H1 (cell line): Measurements from ENCODE around the gene GRIA4. TPM values are rescaled to one million over a fixed set of nuclear protein-coding genes. Genes with fewer than 3 reads are reported as not detected.

Experiments used
- CTCF ChIA-PET: fragments of 300-600 bp; sonication (Branson Sonifier 250); formaldehyde crosslinking; loops from one replicate; lab custom pipeline; 2021; ENCODE audit not compliant: partially characterized antibody; lab: Charles Lee
- POLR2A ChIA-PET: fragments of 300-600 bp; sonication (Branson Sonifier 250); formaldehyde crosslinking; loops from one replicate; lab custom pipeline; 2021; ENCODE audit warnings: inconsistent platforms; ENCODE audit not compliant: partially characterized antibody; lab: Charles Lee
- DNase-seq, 2 experiments: peaks; one replicate each; pipeline versions ENCODE4 v3.0.0 to v3.0.0-alpha.2; 2010 to 2022; ENCODE audit warnings: low spot score in 2 of 2, low read depth in 1 of 2, mixed read lengths in 1 of 2
- FAIRE-seq: peaks from 2 replicates; lab custom pipeline; 2011; peaks lifted over from hg19 to GRCh38; lab: Jason Lieb, UNC
- H2AFZ ChIP-seq: 2 replicates; pipeline ENCODE4 v1.8.1; 2012; ENCODE audit warnings: low read length, inconsistent platforms
- H2AK5ac ChIP-seq: 2 replicates; pipeline ENCODE4 v1.6.1; 2013; ENCODE audit warnings: low read depth, low read length
- H2BK120ac ChIP-seq: replicated peaks from 2 replicates; pipeline ENCODE3; 2013; ENCODE audit warnings: low read depth, low read length, inconsistent platforms
- H2BK12ac ChIP-seq: 2 replicates; pipeline ENCODE4 v1.6.1; 2013; ENCODE audit warnings: low read depth, low read length
- H2BK15ac ChIP-seq: 2 replicates; pipeline ENCODE4 v1.6.1; 2013; ENCODE audit warnings: low read length
- H2BK20ac ChIP-seq: 2 replicates; pipeline ENCODE4 v1.6.1; 2013; ENCODE audit warnings: low read length
- H2BK5ac ChIP-seq: 2 replicates; pipeline ENCODE4 v1.6.1; 2013; ENCODE audit warnings: low read depth, low read length
- H3K14ac ChIP-seq: 2 replicates; pipeline ENCODE4 v1.6.1; 2013; ENCODE audit warnings: inconsistent platforms; ENCODE audit not compliant: insufficient read length
- H3K18ac ChIP-seq: 2 replicates; pipeline ENCODE4 v1.6.1; 2013; ENCODE audit warnings: low read length; ENCODE audit errors: extremely low read depth
- H3K23ac ChIP-seq: 2 replicates; pipeline ENCODE4 v1.6.1; 2013; ENCODE audit warnings: inconsistent platforms; ENCODE audit not compliant: insufficient read length
- H3K23me2 ChIP-seq: 2 replicates; pipeline ENCODE4 v1.6.1; 2013; ENCODE audit warnings: low read depth, low read length
- H3K27ac ChIP-seq: 2 replicates; pipeline ENCODE4 v1.6.1; 2011; ENCODE audit warnings: low read depth, low read length, inconsistent platforms
- H3K27me3 ChIP-seq, 4 experiments: replicated peaks in 1 of 4; 1 replicate in 1 of 4; 2 replicates in 3 of 4; pipeline versions ENCODE4 v1.6.1 to v1.8.1; 2011 to 2013; ENCODE audit warnings: low read length in 3 of 4, mild to moderate bottlenecking in 3 of 4, inconsistent platforms in 2 of 4, mixed read lengths in 2 of 4, moderate library complexity in 1 of 4; ENCODE audit not compliant: control insufficient read depth in 3 of 4, insufficient read depth in 3 of 4; ENCODE audit errors: extremely low read depth in 1 of 4
- H3K36me3 ChIP-seq, 4 experiments: 2 replicates each; pipeline versions ENCODE4 v1.6.1 to v1.8.1; 2011 to 2013; ENCODE audit warnings: mild to moderate bottlenecking in 4 of 4, low read length in 3 of 4, moderate library complexity in 2 of 4, control low read depth in 1 of 4, inconsistent platforms in 1 of 4; ENCODE audit not compliant: insufficient read depth in 4 of 4, control insufficient read depth in 2 of 4
- H3K4ac ChIP-seq: replicated peaks from 2 replicates; pipeline ENCODE3; 2013; ENCODE audit warnings: low read length, low read depth, mixed read lengths, inconsistent platforms; ENCODE audit not compliant: insufficient read length
- H3K4me1 ChIP-seq, 4 experiments: replicated peaks in 1 of 4; 1 replicate in 1 of 4; 2 replicates in 3 of 4; pipeline versions ENCODE4 v1.6.1 to v1.8.1; 2011 to 2013; ENCODE audit warnings: low read length in 3 of 4, inconsistent platforms in 2 of 4, mixed read lengths in 1 of 4; ENCODE audit not compliant: insufficient read depth in 4 of 4, control insufficient read depth in 3 of 4
- H3K4me2 ChIP-seq, 2 experiments: 2 replicates each; pipeline versions ENCODE4 v1.6.1 to v1.8.1; 2011 to 2013; ENCODE audit warnings: low read depth in 2 of 2, low read length in 2 of 2, control low read depth in 1 of 2, inconsistent platforms in 1 of 2, mild to moderate bottlenecking in 1 of 2; ENCODE audit not compliant: insufficient read depth in 1 of 2
- H3K4me3 ChIP-seq, 4 experiments: fragments of 200-600, 300-600 bp in 1 of 4; sonication (generic), shearing (Covaris generic), sonication (Bioruptor Twin) in 1 of 4; 2 replicates each; pipeline versions ENCODE4 v1.5.1 to v1.8.1; 2011 to 2016; ENCODE audit warnings: low read length in 4 of 4, low read depth in 3 of 4, control low read depth in 2 of 4, inconsistent platforms in 2 of 4, mild to moderate bottlenecking in 2 of 4, mixed read lengths in 1 of 4, moderate library complexity in 1 of 4; ENCODE audit not compliant: insufficient read depth in 2 of 4; ENCODE audit errors: extremely low read depth in 1 of 4
- H3K56ac ChIP-seq: replicated peaks from 2 replicates; pipeline ENCODE3; 2013; ENCODE audit warnings: low read depth, mild to moderate bottlenecking, mixed read lengths, low read length, inconsistent platforms; ENCODE audit not compliant: insufficient read length
- H3K79me1 ChIP-seq: 2 replicates; pipeline ENCODE4 v1.6.1; 2013; ENCODE audit warnings: low read depth, low read length, control low read depth
- H3K79me2 ChIP-seq, 2 experiments: 2 replicates each; pipeline versions ENCODE4 v1.6.1 to v1.8.1; 2012 to 2013; ENCODE audit warnings: low read length in 2 of 2, mild to moderate bottlenecking in 2 of 2, inconsistent platforms in 1 of 2; ENCODE audit not compliant: insufficient read depth in 2 of 2, control insufficient read depth in 1 of 2
- H3K9ac ChIP-seq, 4 experiments: replicated peaks in 1 of 4; 1 replicate in 1 of 4; 2 replicates in 3 of 4; pipeline versions ENCODE4 v1.6.1 to v1.8.1; 2011 to 2013; ENCODE audit warnings: low read depth in 3 of 4, low read length in 3 of 4, control low read depth in 2 of 4, mild to moderate bottlenecking in 2 of 4, moderate library complexity in 2 of 4, inconsistent platforms in 1 of 4; ENCODE audit errors: extremely low read depth in 1 of 4
- H3K9me3 ChIP-seq, 2 experiments: 2 replicates each; pipeline versions ENCODE4 v1.6.1 to v1.8.1; 2012 to 2013; ENCODE audit warnings: mild to moderate bottlenecking in 2 of 2, moderate library complexity in 2 of 2, control low read depth in 1 of 2, inconsistent platforms in 1 of 2, low read depth in 1 of 2, low read length in 1 of 2, mixed read lengths in 1 of 2; ENCODE audit not compliant: insufficient read depth in 2 of 2
- H4K20me1 ChIP-seq, 2 experiments: replicated peaks in 1 of 2; 2 replicates each; pipeline versions ENCODE3 to v1.8.1; 2011 to 2013; ENCODE audit warnings: inconsistent platforms in 2 of 2, low read length in 2 of 2, mild to moderate bottlenecking in 1 of 2; ENCODE audit not compliant: insufficient read depth in 2 of 2, control insufficient read depth in 1 of 2
- H4K5ac ChIP-seq: 2 replicates; pipeline ENCODE4 v1.6.1; 2013; ENCODE audit warnings: low read length, low read depth, mixed read lengths, inconsistent platforms; ENCODE audit not compliant: insufficient read length
- H4K8ac ChIP-seq: 2 replicates; pipeline ENCODE4 v1.8.0; 2013; ENCODE audit warnings: mild to moderate bottlenecking, moderate library complexity, low read length, inconsistent platforms; ENCODE audit not compliant: insufficient read depth; ENCODE audit errors: extremely low read depth
- H4K91ac ChIP-seq: replicated peaks from 2 replicates; pipeline ENCODE3; 2013; ENCODE audit warnings: low read length, mixed read lengths, inconsistent platforms; ENCODE audit not compliant: insufficient read length
- ASH2L ChIP-seq: fragments of 200-600, 300-600 bp; sonication (generic); IDR thresholded peaks from one replicate; pipeline ENCODE4 v1.7.1; 2017; ENCODE audit warnings: low read length
- BCL11A ChIP-seq, 2 experiments: IDR thresholded peaks; one replicate each; pipeline ENCODE4 v1.6.1; 2011; ENCODE audit warnings: low read depth in 2 of 2, low read length in 2 of 2, mild to moderate bottlenecking in 2 of 2
- CBX5 ChIP-seq: fragments of 300-800, 300-1000 bp; sonication (generic); IDR thresholded peaks from 2 replicates; pipeline ENCODE4 v1.7.1; 2016; ENCODE audit warnings: antibody characterized with exemption, low read length, low read depth
- FOSL1 ChIP-seq: IDR thresholded peaks from 2 replicates; pipeline ENCODE4 v1.6.1; 2011; ENCODE audit warnings: mild to moderate bottlenecking, low read depth, low read length, moderate library complexity; ENCODE audit not compliant: insufficient read depth
- GTF2F1 ChIP-seq: IDR thresholded peaks from 2 replicates; pipeline ENCODE4 v1.6.1; 2012; ENCODE audit warnings: low read depth, low read length, improper control_type of control experiment, borderline replicate concordance
- KDM4A ChIP-seq: IDR thresholded peaks from one replicate; pipeline ENCODE4 v1.7.1; 2012; ENCODE audit warnings: low read depth, mild to moderate bottlenecking, moderate library complexity, low read length, inconsistent platforms; ENCODE audit not compliant: severe bottlenecking
- NANOG ChIP-seq: IDR thresholded peaks from 2 replicates; pipeline ENCODE4 v1.6.1; 2011; ENCODE audit warnings: low read length, low read depth, mild to moderate bottlenecking, inconsistent platforms; ENCODE audit not compliant: insufficient read depth, poor library complexity, severe bottlenecking
- PHF8 ChIP-seq: fragments of 200-600 bp; sonication (generic); conservative IDR thresholded peaks from 2 replicates; pipeline ENCODE4 v1.7.1; 2012; ENCODE audit warnings: low read depth, mild to moderate bottlenecking, inconsistent platforms, low read length, moderate library complexity
- POLR2AphosphoS5 ChIP-seq: IDR thresholded peaks from 2 replicates; pipeline ENCODE4 v1.6.1; 2011; ENCODE audit warnings: low read depth, low read length
- SIRT6 ChIP-seq: IDR thresholded peaks from one replicate; pipeline ENCODE4 v1.7.1; 2012; ENCODE audit warnings: low read length, inconsistent platforms
- SP1 ChIP-seq: IDR thresholded peaks from 2 replicates; pipeline ENCODE4 v1.6.1; 2011; ENCODE audit warnings: low read depth, low read length
- TBP ChIP-seq: IDR thresholded peaks from 2 replicates; pipeline ENCODE4 v1.6.1; 2011; ENCODE audit warnings: low read depth, low read length, improper control_type of control experiment
- WGBS, 2 experiments: shearing (Covaris generic) in 1 of 2; methylation state at CpG; one replicate each; pipeline versions ENCODE4 v1.1.6 to v1.1.7; 2013 to 2015; ENCODE audit warnings: low lambda C conversion rate in 2 of 2, mixed read lengths in 2 of 2, inconsistent platforms in 1 of 2, low coverage in 1 of 2, missing lambda C conversion rate in 1 of 2; ENCODE audit not compliant: insufficient replicate concordance in 2 of 2, insufficient coverage in 1 of 2, insufficient read length in 1 of 2; ENCODE audit errors: extremely low coverage in 1 of 2, missing lambda C conversion rate in 1 of 2; 5-methylcytosine and 5-hydroxymethylcytosine counted together
- polyA plus RNA-seq, 7 experiments: library from polyadenylated mRNA; depleted of rRNA in 3 of 7; stranded (reverse) in 5 of 7; unstranded in 2 of 7; fragments of >200 nt in 5 of 7; fragments of 200-250 nt in 2 of 7; gene quantifications; 1 replicate in 5 of 7; 2 replicates in 1 of 7; 4 replicates in 1 of 7; pipeline versions ENCODE4 v1.2.1 to v1.2.3, GENCODE V29; 2011 to 2013; ENCODE audit warnings: missing spikeins in 2 of 7, mixed read lengths in 2 of 7
- total RNA-seq: library from RNA; stranded (reverse); fragmentation: NEBNext Ultra II Directional; extraction: Animal tissue kit (Norgen Biotek cat#: 25700); gene quantifications from 2 replicates; pipeline ENCODE4 v1.2.1, GENCODE V29; 2021
- TF ChIP-seq, protein P1 (sequence below): IDR thresholded peaks from 2 replicates; pipeline ENCODE4 v1.6.1; 2012; ENCODE audit warnings: inconsistent platforms

Gene GRIA4
- total and polyA plus RNA-seq, 2 of the 8 experiments (the other 6 are each of a cell fraction or from before 2014, with no cell fraction given) = 12.5 to 21.8 TPM

GRCh38 chr11:105823495-105824033 is 213.7 kb downstream of the GRIA4 start:
- no peaks in the 10 kb centered on the region for H3K27me3 ChIP-seq
- H2BK120ac ChIP-seq = no peak overlapping the region
- H2AK5ac ChIP-seq = no peak overlapping the region
- ChIA-PET CTCF (no interaction called here), POLR2A (no interaction called here)
- H3K23ac ChIP-seq = no peak overlapping the region
- no peak overlapping the region for H4K5ac ChIP-seq
- H4K8ac ChIP-seq = no peak overlapping the region
- H4K20me1 ChIP-seq = no peaks in the 10 kb centered on the region
- H2BK15ac ChIP-seq = no peak overlapping the region
- H2BK20ac ChIP-seq = no peak overlapping the region
- no peak overlapping the region for H3K4ac ChIP-seq
- H3K14ac ChIP-seq = no peak overlapping the region
- no peak overlapping the region for H2BK5ac ChIP-seq
- H3K23me2 ChIP-seq = no peaks in the 10 kb centered on the region
- H3K18ac ChIP-seq = no peak overlapping the region
- no peak overlapping the region for H4K91ac ChIP-seq
- no peak overlapping the region for H3K56ac ChIP-seq
- WGBS, 2 experiments = 95% methylated on average over 2 of the region's 2 CpGs; no CpG with 5 or more reads in 1 of the 2 experiments
- no peak overlapping the region for H3K4me3 ChIP-seq
- H3K27ac ChIP-seq = no peak overlapping the region
- no peak overlapping the region for H2AFZ ChIP-seq
- FAIRE-seq (no peak), DNase-seq (no peak)
- H3K79me2 ChIP-seq = no peaks in the 10 kb centered on the region
- H3K4me1 ChIP-seq = peaks cover 0 to 6% (median 1%) of the 10 kb centered on the region in 4 experiments; a peak in 3 of 7 replicates
- no peak overlapping the region for H2BK12ac ChIP-seq
- H3K36me3 ChIP-seq = no peaks in the 10 kb centered on the region
- no peak overlapping the region for H3K4me2 ChIP-seq
- no peaks in the 10 kb centered on the region for H3K9me3 ChIP-seq
- TF ChIP-seq BCL11A (IDR thresholded peaks at IDR 0.05; ENCODE audit: low read depth in 2 of 2, low read length in 2 of 2) (no peak), TBP (no peak), FOSL1 (no peak), SP1 (no peak), PHF8 (no peak), KDM4A (no peak), SIRT6 (no peak), NANOG (no peak), CBX5 (no peak), GTF2F1 (no peak), ASH2L (no peak), POLR2AphosphoS5 (no peak)
- TF ChIP-seq, protein P1, sequence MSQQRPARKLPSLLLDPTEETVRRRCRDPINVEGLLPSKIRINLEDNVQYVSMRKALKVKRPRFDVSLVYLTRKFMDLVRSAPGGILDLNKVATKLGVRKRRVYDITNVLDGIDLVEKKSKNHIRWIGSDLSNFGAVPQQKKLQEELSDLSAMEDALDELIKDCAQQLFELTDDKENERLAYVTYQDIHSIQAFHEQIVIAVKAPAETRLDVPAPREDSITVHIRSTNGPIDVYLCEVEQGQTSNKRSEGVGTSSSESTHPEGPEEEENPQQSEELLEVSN = no peak
- TF ChIP-seq, all 59 proteins: peak for 0
- Histone ChIP-seq H3K79me1 (no peaks in the 10 kb centered on the region), H3K9ac (no peak overlapping the region)
